LNCaP clone FGC (cell line): ENCODE measurements around the gene QDPR.
"Not testable (repeated sequence)": the region's sequence is repeated elsewhere in the genome, so short reads cannot be mapped to it uniquely, and the experiment has no call there.

Experiments used
- DNase-seq: peaks from one replicate; pipeline ENCODE4 v3.0.0-alpha.2; 2011; ENCODE audit warnings: low read depth
- H3K4me3 ChIP-seq: 2 replicates; pipeline ENCODE4 v1.5.1; 2011; ENCODE audit warnings: mild to moderate bottlenecking, low read depth, low read length, control low read depth
- TF ChIP-seq, protein P1 (sequence below): IDR thresholded peaks from 2 replicates; pipeline ENCODE4 v1.5.1; 2012; ENCODE audit warnings: mild to moderate bottlenecking; ENCODE audit not compliant: control insufficient read depth, insufficient read depth; ENCODE audit errors: extremely low read depth

QDPR gene

DNA sequence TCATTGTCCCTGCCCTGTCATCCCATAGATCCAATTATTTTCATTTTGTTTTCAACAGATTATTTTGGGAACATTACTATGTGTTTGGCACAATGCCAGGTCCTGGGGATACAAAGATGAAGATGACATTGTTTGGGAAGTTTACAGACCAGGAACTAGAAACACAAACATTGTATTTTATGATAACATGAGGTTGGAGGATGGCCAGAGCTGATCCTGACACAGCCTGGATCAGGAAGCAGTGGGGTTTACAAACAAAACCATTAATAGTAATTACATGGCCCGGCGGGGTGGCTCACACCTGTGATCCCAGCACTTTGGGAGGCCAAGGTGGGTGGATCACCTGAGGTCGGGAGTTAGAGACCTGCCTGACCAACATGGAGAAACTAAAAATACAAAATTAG is 32.9 kb upstream of the QDPR start:
- no peak overlapping the region for H3K4me3 ChIP-seq
- peak; percentile 96 for DNase-seq
- TF ChIP-seq, protein P1, sequence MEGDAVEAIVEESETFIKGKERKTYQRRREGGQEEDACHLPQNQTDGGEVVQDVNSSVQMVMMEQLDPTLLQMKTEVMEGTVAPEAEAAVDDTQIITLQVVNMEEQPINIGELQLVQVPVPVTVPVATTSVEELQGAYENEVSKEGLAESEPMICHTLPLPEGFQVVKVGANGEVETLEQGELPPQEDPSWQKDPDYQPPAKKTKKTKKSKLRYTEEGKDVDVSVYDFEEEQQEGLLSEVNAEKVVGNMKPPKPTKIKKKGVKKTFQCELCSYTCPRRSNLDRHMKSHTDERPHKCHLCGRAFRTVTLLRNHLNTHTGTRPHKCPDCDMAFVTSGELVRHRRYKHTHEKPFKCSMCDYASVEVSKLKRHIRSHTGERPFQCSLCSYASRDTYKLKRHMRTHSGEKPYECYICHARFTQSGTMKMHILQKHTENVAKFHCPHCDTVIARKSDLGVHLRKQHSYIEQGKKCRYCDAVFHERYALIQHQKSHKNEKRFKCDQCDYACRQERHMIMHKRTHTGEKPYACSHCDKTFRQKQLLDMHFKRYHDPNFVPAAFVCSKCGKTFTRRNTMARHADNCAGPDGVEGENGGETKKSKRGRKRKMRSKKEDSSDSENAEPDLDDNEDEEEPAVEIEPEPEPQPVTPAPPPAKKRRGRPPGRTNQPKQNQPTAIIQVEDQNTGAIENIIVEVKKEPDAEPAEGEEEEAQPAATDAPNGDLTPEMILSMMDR: no peak

DNA sequence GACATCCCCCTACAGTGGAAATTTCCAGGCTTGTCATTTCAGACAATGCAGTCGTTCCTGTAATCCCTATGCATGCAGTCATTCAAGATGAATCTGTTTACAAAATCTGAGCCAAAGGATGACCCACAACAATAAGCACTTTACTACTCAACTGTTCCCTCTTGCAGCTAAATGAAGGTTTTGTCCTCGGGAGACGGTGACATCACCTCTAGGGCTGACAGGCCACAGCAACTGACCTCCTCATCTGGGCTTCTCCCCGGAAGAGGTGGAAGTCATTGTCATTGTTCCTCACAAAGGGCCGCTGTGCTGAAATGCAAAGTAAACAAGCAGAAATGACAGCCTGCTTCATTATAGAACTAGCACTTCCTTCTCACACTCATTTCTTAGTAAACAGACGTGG is 32.3 kb upstream of the QDPR start:
- no peak overlapping the region; the same call in 1 of the 2 replicates for H3K4me3 ChIP-seq
- TF ChIP-seq, protein P1: no peak
- peak; percentile 54 for DNase-seq

DNA sequence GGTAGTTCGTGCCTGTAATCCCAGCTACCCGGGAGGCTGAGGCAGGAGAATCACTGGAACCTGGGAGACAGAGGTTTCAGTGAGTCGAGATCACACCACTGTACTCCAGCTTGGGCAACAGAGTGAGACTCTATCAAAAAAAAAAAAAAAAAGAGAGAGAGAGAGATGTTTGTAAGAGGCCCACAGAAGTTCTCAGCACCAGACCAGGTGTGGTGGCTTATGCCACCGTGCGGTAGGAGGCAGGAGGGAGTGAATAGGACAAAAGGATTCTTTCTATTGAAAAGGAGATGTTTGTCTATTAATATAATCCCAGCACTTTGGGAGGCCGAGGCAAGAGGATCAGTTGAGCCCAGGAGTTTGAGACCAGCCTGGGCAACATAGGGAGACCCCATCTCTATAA is 25.2 kb upstream of the QDPR start:
- DNase-seq: not testable (repeated sequence)

DNA sequence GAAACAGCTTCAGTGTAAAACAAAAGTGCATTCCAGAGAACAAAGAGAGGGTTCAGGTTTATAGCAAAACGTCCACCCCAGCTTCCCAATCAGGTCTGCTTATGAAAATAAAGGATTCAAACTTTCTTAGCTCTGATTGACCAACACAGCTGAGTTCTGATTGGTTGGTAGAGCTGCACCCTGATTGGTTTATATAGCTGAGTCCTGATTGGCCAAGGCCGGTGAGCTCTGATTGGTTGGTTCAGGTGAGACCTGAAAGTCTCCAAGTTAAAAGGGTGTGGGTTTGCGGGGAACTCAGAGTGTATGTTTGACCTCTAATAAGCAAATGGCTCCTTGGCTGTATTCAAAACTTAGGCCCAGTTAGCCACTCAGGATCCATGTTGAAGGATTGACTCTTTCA is 24.0 kb upstream of the QDPR start:
- DNase-seq: no peak
- TF ChIP-seq, protein P1: no peak
- H3K4me3 ChIP-seq: no peak overlapping the region

More for the DNA sequence above, 25.2 kb upstream of the QDPR start:
- H3K4me3 ChIP-seq: not testable (repeated sequence)

DNA sequence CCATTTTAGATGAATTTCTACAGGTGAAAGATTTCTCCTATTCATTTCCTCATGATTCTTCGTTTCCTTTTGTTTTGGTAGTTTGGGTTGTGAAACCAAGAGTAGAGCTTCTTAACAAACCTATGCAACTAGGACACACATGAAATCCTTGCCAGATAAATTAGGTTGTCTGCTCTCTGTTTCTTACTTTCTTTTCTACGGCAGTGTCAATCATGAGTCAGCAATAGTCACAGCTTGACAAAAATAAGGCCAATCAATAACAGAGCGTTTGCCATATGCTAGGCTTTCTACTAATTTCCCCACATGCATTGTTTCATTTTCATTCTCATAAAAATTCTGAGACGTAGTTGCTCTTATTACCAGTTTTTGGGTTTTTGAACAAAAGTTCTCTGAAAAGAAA is 23.4 kb upstream of the QDPR start:
- H3K4me3 ChIP-seq: no peak overlapping the region
- DNase-seq: no peak
- TF ChIP-seq, protein P1: no peak

DNA sequence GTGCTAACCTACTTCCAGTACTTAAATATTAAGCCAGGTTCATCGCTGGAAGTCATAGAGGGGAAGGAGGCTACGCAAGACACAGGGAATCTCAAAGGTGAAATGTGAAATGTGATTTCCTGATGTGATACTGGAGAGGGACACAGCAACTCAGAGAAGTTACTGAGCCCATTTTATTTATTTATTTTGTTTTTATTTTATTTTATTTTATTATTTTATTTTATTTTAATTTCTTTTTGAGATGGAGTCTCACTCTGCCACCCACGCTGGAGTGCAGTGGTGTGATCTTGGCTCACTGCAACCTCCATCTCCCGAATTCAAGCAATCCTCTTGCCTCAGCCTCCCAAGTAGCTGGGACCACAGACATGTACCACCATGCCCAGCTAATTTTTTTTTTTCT is 22.8 kb upstream of the QDPR start:
- no peak overlapping the region for H3K4me3 ChIP-seq
- no peak for DNase-seq
- TF ChIP-seq, protein P1: no peak

DNA sequence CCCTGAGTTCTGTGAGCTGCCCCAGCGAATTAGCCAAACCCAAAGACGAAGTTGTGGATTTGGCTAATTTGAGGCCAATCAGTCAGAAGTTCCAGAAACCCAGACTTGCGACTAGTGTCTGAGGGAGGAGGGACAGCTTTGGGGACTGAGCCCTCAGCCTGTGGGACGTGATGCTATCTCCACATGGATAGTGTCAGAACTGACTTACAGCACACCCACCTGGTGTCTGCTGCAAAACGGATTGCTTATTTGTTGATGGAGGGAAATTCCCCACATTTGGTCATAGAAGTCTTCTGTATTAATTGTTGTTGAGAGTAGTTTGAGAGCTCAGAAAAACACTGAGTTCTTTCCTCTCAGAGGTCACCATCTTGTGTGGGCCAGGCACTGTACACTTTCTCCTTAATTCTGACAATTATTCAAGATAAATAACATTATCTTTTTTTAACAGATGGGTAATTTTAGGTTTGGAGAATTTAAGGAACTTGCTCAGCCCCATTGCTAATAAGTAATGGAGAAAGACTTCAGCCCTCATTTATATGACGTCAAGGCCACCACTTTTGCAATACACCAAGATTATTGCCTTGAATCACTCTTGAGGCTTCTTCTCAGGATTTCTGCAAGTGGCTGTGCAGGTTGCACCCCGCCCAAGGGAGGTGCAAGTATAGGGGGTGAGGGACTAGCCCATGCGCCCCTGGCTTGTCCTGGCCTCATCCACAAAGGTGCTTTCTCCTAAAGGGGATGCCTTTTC is 19.8 kb upstream of the QDPR start:
- TF ChIP-seq, protein P1: no peak
- no peak for DNase-seq
- H3K4me3 ChIP-seq: no peak overlapping the region
